GM19023 (cell line): ENCODE measurements around the gene AGPAT2.

ENCODE experiments used
- ATAC-seq: cut with Tn5 transposase; IDR thresholded peaks from one replicate; pipeline ENCODE4 v1.9.1; 2021; ENCODE audit warnings: mild to moderate bottlenecking, moderate library complexity; ENCODE audit not compliant: unreplicated experiment

Gene AGPAT2

GRCh38 chr9:136686794-136687711 is at the start of gene AGPAT2:
Gene AGPAT2, minus strand, starts transcription at chr9:136687457. Its CDS starts 100 bp downstream, at chr9:136687357.
- ATAC-seq = peak; percentile 62

GRCh38 chr9:136735812-136736480 is 48.7 kb upstream of the AGPAT2 start:
- no peak for ATAC-seq

GRCh38 chr9:136734837-136735496 is 47.7 kb upstream of the AGPAT2 start:
- ATAC-seq = no peak

GRCh38 chr9:136733611-136734010 is 46.4 kb upstream of the AGPAT2 start:
- ATAC-seq = no peak

- no peak for ATAC-seq
These were observed 45.4 kb upstream of the AGPAT2 start for GRCh38 chr9:136732444-136733178.

GRCh38 chr9:136729926-136730325 is 42.7 kb upstream of the AGPAT2 start:
- no peak for ATAC-seq

- no peak for ATAC-seq
These were observed 41.9 kb upstream of the AGPAT2 start for GRCh38 chr9:136729144-136729543.

- peak; percentile 16 for ATAC-seq
These were observed 41.4 kb upstream of the AGPAT2 start for GRCh38 chr9:136728548-136729123.

GRCh38 chr9:136728080-136728547 is 40.9 kb upstream of the AGPAT2 start:
- peak; percentile 58 for ATAC-seq

- ATAC-seq = no peak
These were observed 39.5 kb upstream of the AGPAT2 start for GRCh38 chr9:136726631-136727191.

- no peak for ATAC-seq
These were observed 38.9 kb upstream of the AGPAT2 start for GRCh38 chr9:136726118-136726517.

GRCh38 chr9:136725612-136726011 is 38.4 kb upstream of the AGPAT2 start:
- no peak for ATAC-seq

GRCh38 chr9:136724772-136725171 is 37.5 kb upstream of the AGPAT2 start:
- no peak for ATAC-seq

GRCh38 chr9:136723989-136724388 is 36.7 kb upstream of the AGPAT2 start:
- no peak for ATAC-seq

GRCh38 chr9:136723362-136723976 is 36.2 kb upstream of the AGPAT2 start:
- ATAC-seq = no peak

- ATAC-seq = no peak
These were observed 35.7 kb upstream of the AGPAT2 start for GRCh38 chr9:136722969-136723356.

GRCh38 chr9:136722093-136722968 is 35.1 kb upstream of the AGPAT2 start:
- ATAC-seq = no peak

GRCh38 chr9:136721339-136722092 is 34.3 kb upstream of the AGPAT2 start:
- ATAC-seq = no peak
